ENCODE data around the gene LETM1. TPM values are rescaled to one million over a fixed set of nuclear protein-coding genes. Genes with fewer than 3 reads are reported as not detected.

LETM1 gene
- total and polyA plus RNA-seq, 2 of the 13 experiments (the other 11 are each of a cell fraction or from before 2014, with no cell fraction given): 9.7 to 41.6 TPM

DNA sequence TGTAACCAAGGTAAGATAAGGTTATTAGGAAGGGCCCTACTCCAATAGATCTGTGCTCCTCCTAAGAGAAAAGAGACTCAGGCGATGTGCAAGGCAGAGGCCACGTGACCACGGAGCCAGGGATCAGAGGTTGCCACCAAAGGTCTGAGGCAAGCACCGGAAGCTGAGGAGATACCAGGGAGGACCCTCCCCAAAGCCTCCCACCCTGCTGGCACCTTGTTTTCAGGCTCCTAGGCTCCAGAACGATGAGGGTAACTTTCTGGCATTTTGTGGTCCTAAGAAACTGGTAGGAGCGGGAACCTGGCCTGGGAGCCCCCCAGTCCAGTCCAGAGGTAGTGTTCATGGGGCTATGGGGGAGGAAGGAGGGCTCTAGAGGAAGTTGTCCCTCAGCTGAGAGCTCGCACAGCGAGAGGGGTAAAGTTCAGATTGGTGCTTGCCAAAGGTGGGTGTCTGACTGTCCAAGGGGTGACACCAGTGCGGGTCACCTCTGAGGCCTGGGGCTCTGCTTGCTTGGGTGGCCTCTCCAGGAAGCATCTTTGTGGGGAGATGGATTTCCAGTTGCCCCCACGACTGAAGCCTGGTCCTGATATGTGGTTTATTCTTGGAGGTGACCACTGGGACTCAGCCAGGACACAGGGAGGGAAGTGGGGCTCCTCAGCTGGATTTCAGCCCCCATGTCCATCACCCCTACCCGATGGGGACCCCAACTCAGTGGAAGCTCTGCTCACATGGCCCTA, 7.5 kb upstream of the LETM1 start (continued):
- TF ChIP-seq ATF2 (CRISPR knock-in tag; IDR thresholded peaks at IDR 0.05) (no peak), ZNF10 (CRISPR knock-in tag; IDR thresholded peaks at IDR 0.05; ENCODE audit: borderline replicate concordance, low read depth) (no peak), NFIB (CRISPR knock-in tag; IDR thresholded peaks at IDR 0.05; ENCODE audit: borderline replicate concordance) (no peak), SOX5 (CRISPR knock-in tag; IDR thresholded peaks at IDR 0.05; ENCODE audit: borderline replicate concordance) (no peak; the same call in 1 of the 2 replicates), NCOA5 (CRISPR knock-in tag; IDR thresholded peaks at IDR 0.05) (no peak), GATAD2A (CRISPR knock-in tag; IDR thresholded peaks at IDR 0.05) (peak; percentile 56), ZNF234 (CRISPR knock-in tag; conservative IDR thresholded peaks at IDR 0.05) (no peak), TRIM24 (CRISPR knock-in tag; IDR thresholded peaks at IDR 0.05) (no peak), RELA (CRISPR knock-in tag; IDR thresholded peaks at IDR 0.05) (no peak), ZNF747 (CRISPR knock-in tag; IDR thresholded peaks at IDR 0.05; ENCODE audit: borderline replicate concordance) (no peak), STAT5B (CRISPR knock-in tag; IDR thresholded peaks at IDR 0.05) (no peak), ZNF124 (CRISPR knock-in tag; IDR thresholded peaks at IDR 0.05) (no peak), CBFB (CRISPR knock-in tag; IDR thresholded peaks at IDR 0.05) (no peak), CHD4 (IDR thresholded peaks at IDR 0.05; ENCODE audit: borderline replicate concordance, low read length) (no peak), MEIS2 (CRISPR knock-in tag; IDR thresholded peaks at IDR 0.05) (no peak), ZFP91 (CRISPR knock-in tag; IDR thresholded peaks at IDR 0.05; ENCODE audit: borderline replicate concordance) (peak; percentile 43; the same call in 1 of the 2 replicates), NR1H2 (CRISPR knock-in tag; IDR thresholded peaks at IDR 0.05; ENCODE audit: borderline replicate concordance, low read depth) (no peak), PHF20 (CRISPR knock-in tag; IDR thresholded peaks at IDR 0.05) (peak; percentile 20; the same call in 1 of the 2 replicates)
- TF ChIP-seq, protein P1, sequence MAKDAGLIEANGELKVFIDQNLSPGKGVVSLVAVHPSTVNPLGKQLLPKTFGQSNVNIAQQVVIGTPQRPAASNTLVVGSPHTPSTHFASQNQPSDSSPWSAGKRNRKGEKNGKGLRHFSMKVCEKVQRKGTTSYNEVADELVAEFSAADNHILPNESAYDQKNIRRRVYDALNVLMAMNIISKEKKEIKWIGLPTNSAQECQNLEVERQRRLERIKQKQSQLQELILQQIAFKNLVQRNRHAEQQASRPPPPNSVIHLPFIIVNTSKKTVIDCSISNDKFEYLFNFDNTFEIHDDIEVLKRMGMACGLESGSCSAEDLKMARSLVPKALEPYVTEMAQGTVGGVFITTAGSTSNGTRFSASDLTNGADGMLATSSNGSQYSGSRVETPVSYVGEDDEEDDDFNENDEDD (CRISPR knock-in tag; IDR thresholded peaks at IDR 0.05; ENCODE audit: borderline replicate concordance): no peak; the same call in 1 of the 2 replicates
- TF ChIP-seq, protein P2, sequence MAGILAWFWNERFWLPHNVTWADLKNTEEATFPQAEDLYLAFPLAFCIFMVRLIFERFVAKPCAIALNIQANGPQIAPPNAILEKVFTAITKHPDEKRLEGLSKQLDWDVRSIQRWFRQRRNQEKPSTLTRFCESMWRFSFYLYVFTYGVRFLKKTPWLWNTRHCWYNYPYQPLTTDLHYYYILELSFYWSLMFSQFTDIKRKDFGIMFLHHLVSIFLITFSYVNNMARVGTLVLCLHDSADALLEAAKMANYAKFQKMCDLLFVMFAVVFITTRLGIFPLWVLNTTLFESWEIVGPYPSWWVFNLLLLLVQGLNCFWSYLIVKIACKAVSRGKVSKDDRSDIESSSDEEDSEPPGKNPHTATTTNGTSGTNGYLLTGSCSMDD (CRISPR knock-in tag; IDR thresholded peaks at IDR 0.05): no peak
- TF ChIP-seq, protein P3, sequence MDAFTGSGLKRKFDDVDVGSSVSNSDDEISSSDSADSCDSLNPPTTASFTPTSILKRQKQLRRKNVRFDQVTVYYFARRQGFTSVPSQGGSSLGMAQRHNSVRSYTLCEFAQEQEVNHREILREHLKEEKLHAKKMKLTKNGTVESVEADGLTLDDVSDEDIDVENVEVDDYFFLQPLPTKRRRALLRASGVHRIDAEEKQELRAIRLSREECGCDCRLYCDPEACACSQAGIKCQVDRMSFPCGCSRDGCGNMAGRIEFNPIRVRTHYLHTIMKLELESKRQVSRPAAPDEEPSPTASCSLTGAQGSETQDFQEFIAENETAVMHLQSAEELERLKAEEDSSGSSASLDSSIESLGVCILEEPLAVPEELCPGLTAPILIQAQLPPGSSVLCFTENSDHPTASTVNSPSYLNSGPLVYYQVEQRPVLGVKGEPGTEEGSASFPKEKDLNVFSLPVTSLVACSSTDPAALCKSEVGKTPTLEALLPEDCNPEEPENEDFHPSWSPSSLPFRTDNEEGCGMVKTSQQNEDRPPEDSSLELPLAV (CRISPR knock-in tag; conservative IDR thresholded peaks at IDR 0.05; ENCODE audit: low read depth): no peak
